IMR-90 (cell line): ENCODE data around the gene RAD51B. TPM values are rescaled to one million over a fixed set of nuclear protein-coding genes. Genes with fewer than 3 reads are reported as not detected.

Experiments used
- ATAC-seq: fragments of 200-7000 bp; cut with Tn5 transposase; 2 replicates; pipeline ENCODE4 v1.9.1; 2020; ENCODE audit warnings: low read depth, mild to moderate bottlenecking, moderate library complexity
- BruUV-seq: library from RNA; stranded (reverse); fragments of 400-500 nt; replicated peaks from 2 replicates; lab custom pipeline; 2021; lab: Mats Ljungman, UMichigan
- CTCF ChIA-PET: fragments of 300-600 bp; formaldehyde crosslinking; extraction: SDS; loops from one replicate; lab custom pipeline; 2021; ENCODE audit warnings: antibody characterized with exemption; lab: Yijun Ruan, JAX
- POLR2A ChIA-PET: fragments of 300-600 bp; sonication (Branson Sonifier 250); formaldehyde crosslinking; loops from one replicate; lab custom pipeline; 2022; ENCODE audit warnings: antibody characterized with exemption; ENCODE audit not compliant: unreplicated experiment; lab: Charles Lee
- DNase-seq: peaks from one replicate; pipeline ENCODE4 v3.0.0; 2013
- H2AFZ ChIP-seq: replicated peaks from 2 replicates; pipeline ENCODE3; 2013; ENCODE audit warnings: low read length, mild to moderate bottlenecking; ENCODE audit not compliant: poor library complexity
- H2AK5ac ChIP-seq: 2 replicates; pipeline ENCODE4 v1.6.1; 2013; ENCODE audit warnings: low read depth, low read length, inconsistent platforms
- H2AK9ac ChIP-seq: replicated peaks from 2 replicates; pipeline ENCODE3; 2013; ENCODE audit warnings: mild to moderate bottlenecking, low read depth, low read length, moderate library complexity; ENCODE audit not compliant: poor library complexity
- H2BK120ac ChIP-seq: 2 replicates; pipeline ENCODE4 v1.6.1; 2013; ENCODE audit warnings: low read depth, low read length, inconsistent platforms
- H2BK15ac ChIP-seq: 3 replicates; pipeline ENCODE4 v1.6.1; 2013; ENCODE audit warnings: low read depth, low read length, inconsistent platforms
- H2BK20ac ChIP-seq: 2 replicates; pipeline ENCODE4 v1.6.1; 2013; ENCODE audit warnings: low read depth, mild to moderate bottlenecking, inconsistent platforms, low read length, moderate library complexity
- H2BK5ac ChIP-seq: 2 replicates; pipeline ENCODE4 v1.6.1; 2013; ENCODE audit warnings: mild to moderate bottlenecking, low read depth, low read length, inconsistent platforms; ENCODE audit not compliant: poor library complexity, severe bottlenecking
- H3K14ac ChIP-seq: replicated peaks from 2 replicates; pipeline ENCODE4 v1.6.1; 2013; ENCODE audit warnings: low read depth, low read length, inconsistent platforms
- H3K18ac ChIP-seq: 2 replicates; pipeline ENCODE4 v1.6.1; 2013; ENCODE audit warnings: low read depth, low read length, control low read depth
- H3K23ac ChIP-seq: 2 replicates; pipeline ENCODE4 v1.6.1; 2013; ENCODE audit warnings: low read depth, low read length, inconsistent platforms
- H3K27ac ChIP-seq: 2 replicates; pipeline ENCODE4 v1.5.1; 2013; ENCODE audit warnings: mild to moderate bottlenecking, control low read depth, low read length; ENCODE audit not compliant: insufficient read depth
- H3K27me3 ChIP-seq: 2 replicates; pipeline ENCODE4 v1.6.1; 2013; ENCODE audit warnings: low read length; ENCODE audit not compliant: control insufficient read depth, insufficient read depth
- H3K36me3 ChIP-seq: 2 replicates; pipeline ENCODE4 v1.6.1; 2013; ENCODE audit warnings: low read length, mixed read lengths; ENCODE audit not compliant: control insufficient read depth, insufficient read depth
- H3K4ac ChIP-seq: 2 replicates; pipeline ENCODE4 v1.6.1; 2013; ENCODE audit warnings: low read depth, low read length, inconsistent platforms
- H3K4me1 ChIP-seq: 2 replicates; pipeline ENCODE4 v1.6.1; 2013; ENCODE audit warnings: low read length, mixed read lengths; ENCODE audit not compliant: control insufficient read depth, insufficient read depth
- H3K4me2 ChIP-seq: 2 replicates; pipeline ENCODE4 v1.6.1; 2013; ENCODE audit warnings: low read depth, mild to moderate bottlenecking, control low read depth, low read length, moderate library complexity
- H3K4me3 ChIP-seq: 2 replicates; pipeline ENCODE4 v1.5.1; 2013; ENCODE audit warnings: low read depth, mild to moderate bottlenecking, control low read depth, low read length, moderate library complexity; ENCODE audit not compliant: insufficient read depth
- H3K56ac ChIP-seq: 2 replicates; pipeline ENCODE4 v1.6.1; 2013; ENCODE audit warnings: low read length, inconsistent platforms; ENCODE audit not compliant: insufficient read depth; ENCODE audit errors: extremely low read depth
- H3K79me1 ChIP-seq, 2 experiments: 2 replicates each; pipeline ENCODE4 v1.6.1; 2013; ENCODE audit warnings: low read length in 2 of 2, inconsistent platforms in 1 of 2, low read depth in 1 of 2
- H3K9ac ChIP-seq: 2 replicates; pipeline ENCODE4 v1.6.1; 2013; ENCODE audit warnings: low read depth, low read length, control low read depth
- H3K9me1 ChIP-seq: 2 replicates; pipeline ENCODE4 v1.6.1; 2013; ENCODE audit warnings: low read length, inconsistent platforms; ENCODE audit not compliant: insufficient read depth
- H3K9me3 ChIP-seq: 2 replicates; pipeline ENCODE4 v1.6.1; 2013; ENCODE audit warnings: low read length; ENCODE audit not compliant: control insufficient read depth, insufficient read depth
- H4K20me1 ChIP-seq: 2 replicates; pipeline ENCODE4 v1.6.1; 2013; ENCODE audit warnings: low read length, inconsistent platforms; ENCODE audit not compliant: insufficient read depth
- H4K5ac ChIP-seq: 2 replicates; pipeline ENCODE4 v1.6.1; 2013; ENCODE audit warnings: mild to moderate bottlenecking, low read depth, low read length, control low read depth
- H4K8ac ChIP-seq, 2 experiments: 2 replicates each; pipeline ENCODE4 v1.6.1; 2013; ENCODE audit warnings: low read depth in 2 of 2, low read length in 2 of 2, control low read depth in 1 of 2, inconsistent platforms in 1 of 2
- H4K91ac ChIP-seq: 2 replicates; pipeline ENCODE4 v1.6.1; 2013; ENCODE audit warnings: low read depth, low read length, inconsistent platforms; ENCODE audit not compliant: insufficient read depth
- BHLHE40 ChIP-seq: fragments of 150-350 bp; IDR thresholded peaks from 2 replicates; pipeline ENCODE4 v1.6.1; 2016; ENCODE audit warnings: mild to moderate bottlenecking, low read depth, low read length
- CEBPB ChIP-seq: IDR thresholded peaks from 2 replicates; pipeline ENCODE4 v1.6.1; 2012; ENCODE audit warnings: low read depth, low read length, improper control_type of control experiment
- CTCF ChIP-seq: conservative IDR thresholded peaks from 2 replicates; pipeline ENCODE4 v1.5.1; 2012; ENCODE audit warnings: mild to moderate bottlenecking, low read depth, low read length, improper control_type of control experiment
- FOS ChIP-seq: fragments of 150-350 bp; IDR thresholded peaks from 2 replicates; pipeline ENCODE4 v1.6.1; 2016; ENCODE audit warnings: low read depth, low read length
- MAFK ChIP-seq: IDR thresholded peaks from 2 replicates; pipeline ENCODE4 v1.6.1; 2012; ENCODE audit warnings: low read depth, low read length, improper control_type of control experiment
- MAZ ChIP-seq: IDR thresholded peaks from 2 replicates; pipeline ENCODE4 v1.6.1; 2012; ENCODE audit warnings: low read depth, mild to moderate bottlenecking, low read length, improper control_type of control experiment, moderate library complexity, borderline replicate concordance
- MXI1 ChIP-seq: IDR thresholded peaks from 2 replicates; pipeline ENCODE4 v1.6.1; 2012; ENCODE audit warnings: low read depth, mild to moderate bottlenecking, low read length, moderate library complexity, borderline replicate concordance
- POLR2A ChIP-seq: IDR thresholded peaks from 2 replicates; pipeline ENCODE4 v1.6.1; 2012; ENCODE audit warnings: mild to moderate bottlenecking, low read depth, low read length
- RCOR1 ChIP-seq: IDR thresholded peaks from 2 replicates; pipeline ENCODE4 v1.6.1; 2012; ENCODE audit warnings: mild to moderate bottlenecking, low read length, improper control_type of control experiment; ENCODE audit not compliant: insufficient replicate concordance
- RFX5 ChIP-seq: IDR thresholded peaks from 2 replicates; pipeline ENCODE4 v1.8.0; 2012; ENCODE audit warnings: low read depth, mild to moderate bottlenecking, low read length, moderate library complexity
- USF2 ChIP-seq: fragments of 150-350 bp; IDR thresholded peaks from 2 replicates; pipeline ENCODE4 v1.6.1; 2017; ENCODE audit warnings: mild to moderate bottlenecking, antibody characterized with exemption, low read length, low read depth
- WGBS, 2 experiments: methylation state at CpG; one replicate each; pipeline versions ENCODE4 v1.1.5 to v1.1.7; 2013; ENCODE audit warnings: missing lambda C conversion rate in 2 of 2; ENCODE audit not compliant: insufficient read length in 1 of 2; ENCODE audit errors: extremely low coverage in 2 of 2; 5-methylcytosine and 5-hydroxymethylcytosine counted together
- dilution Hi-C: fragments of 300-500 bp; cut with HindIII; formaldehyde crosslinking; loops from one replicate; pipeline ENCODE4 v1.14.3; 2018; ENCODE audit warnings: low sequenced_read_pairs; ENCODE audit not compliant: unreplicated experiment
- in situ Hi-C: fragments of 300-500 bp; cut with MboI; formaldehyde crosslinking; loops from 3 replicates; pipeline ENCODE4 v1.14.3; 2019; ENCODE audit warnings: low sequenced_read_pairs, inconsistent platforms, mixed read lengths
- intact Hi-C: fragments of 100-400 bp; cut with micrococcal nuclease; formaldehyde crosslinking; loops from 2 replicates; pipeline ENCODE4 v1.10.0; 2022
- polyA plus RNA-seq, 3 experiments: library from polyadenylated mRNA; depleted of rRNA; stranded (reverse); fragments of >200 nt; gene quantifications; 2 replicates each; pipeline ENCODE4 v1.2.3, GENCODE V29; 2012; ENCODE audit warnings: low replicate concordance in 1 of 3
- total RNA-seq: library from RNA; depleted of rRNA; stranded (reverse); fragments of >200 nt; gene quantifications from 2 replicates; pipeline ENCODE4 v1.2.3, GENCODE V29; 2012
- TF ChIP-seq, protein P1 (sequence below): fragments of 150-350 bp; IDR thresholded peaks from 2 replicates; pipeline ENCODE4 v1.6.1; 2016; ENCODE audit warnings: low read depth, mild to moderate bottlenecking, low read length, moderate library complexity, borderline replicate concordance

The RAD51B gene
- total and polyA plus RNA-seq, 2 of the 4 experiments (the other 2 are of a cell fraction) = 5.1 to 18.8 TPM

DNA sequence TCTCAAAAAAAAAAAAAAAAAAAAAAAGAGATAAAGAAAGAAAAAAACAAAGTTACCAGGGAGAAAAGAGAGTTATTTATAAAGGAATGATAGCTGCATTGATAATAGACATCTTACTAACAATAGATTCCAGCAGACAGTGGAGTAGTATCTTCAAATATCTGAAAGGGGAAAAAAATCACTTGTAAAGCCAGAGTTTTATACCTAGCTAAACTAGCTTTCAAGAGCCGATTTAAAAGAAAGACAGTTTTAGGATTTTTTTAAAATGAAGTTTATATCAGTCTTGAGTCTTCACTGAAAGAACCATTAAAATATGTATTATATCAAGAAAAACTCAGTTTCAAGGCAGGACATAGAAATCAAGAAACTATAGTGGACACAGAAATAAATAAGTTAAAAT is 710.9 kb downstream of the RAD51B start:
- H4K5ac ChIP-seq = no peak overlapping the region
- H3K4me2 ChIP-seq = no peak overlapping the region
- no peak overlapping the region for H4K91ac ChIP-seq
- H3K18ac ChIP-seq = no peak overlapping the region
- H2BK15ac ChIP-seq = no peak overlapping the region
- no peaks in the 10 kb centered on the region for H3K36me3 ChIP-seq
- intact Hi-C loops (no loop called here), dilution Hi-C loops (no loop called here), in situ Hi-C loops (no loop called here)
- no peak overlapping the region for H2BK20ac ChIP-seq
- ChIA-PET POLR2A (interaction anchor here (0.6 kb wide), 1 partner anchor 145 kb away, joined by 4 read pairs; no protein-coding TSS in a partner anchor), CTCF (no interaction called here)
- no peaks in the 10 kb centered on the region for H3K79me1 ChIP-seq
- no peak overlapping the region for H2BK120ac ChIP-seq
- no peak overlapping the region for H2BK5ac ChIP-seq
- no peak overlapping the region for H3K56ac ChIP-seq
- H2AK9ac ChIP-seq = no peak overlapping the region
- H4K20me1 ChIP-seq = no peaks in the 10 kb centered on the region
- H3K4me3 ChIP-seq = no peak overlapping the region
- WGBS, 2 experiments = no CpG with 5 or more reads among the region's 1 CpG
- H2AFZ ChIP-seq = no peak overlapping the region
- no peak overlapping the region for H3K23ac ChIP-seq
- DNase-seq (no peak), ATAC-seq (no peak)
- peaks cover 3% of the 10 kb centered on the region; the same call in 1 of the 2 replicates for H3K9me1 ChIP-seq
- no TSS peak for BruUV-seq
- H4K8ac ChIP-seq = no peak overlapping the region
- no peak overlapping the region for H3K4ac ChIP-seq
- H3K4me1 ChIP-seq = peaks cover 8% of the 10 kb centered on the region
- no peak overlapping the region for H3K14ac ChIP-seq
- no peak for TF ChIP-seq BHLHE40
- no peak for TF ChIP-seq FOS
- TF ChIP-seq POLR2A = no peak
- TF ChIP-seq, protein P1, sequence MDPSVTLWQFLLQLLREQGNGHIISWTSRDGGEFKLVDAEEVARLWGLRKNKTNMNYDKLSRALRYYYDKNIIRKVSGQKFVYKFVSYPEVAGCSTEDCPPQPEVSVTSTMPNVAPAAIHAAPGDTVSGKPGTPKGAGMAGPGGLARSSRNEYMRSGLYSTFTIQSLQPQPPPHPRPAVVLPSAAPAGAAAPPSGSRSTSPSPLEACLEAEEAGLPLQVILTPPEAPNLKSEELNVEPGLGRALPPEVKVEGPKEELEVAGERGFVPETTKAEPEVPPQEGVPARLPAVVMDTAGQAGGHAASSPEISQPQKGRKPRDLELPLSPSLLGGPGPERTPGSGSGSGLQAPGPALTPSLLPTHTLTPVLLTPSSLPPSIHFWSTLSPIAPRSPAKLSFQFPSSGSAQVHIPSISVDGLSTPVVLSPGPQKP = no peak
- TF ChIP-seq RFX5 = no peak
- TF ChIP-seq RCOR1 = no peak
- TF ChIP-seq MAFK = no peak
- no peak for TF ChIP-seq MXI1
- TF ChIP-seq USF2 = no peak
- TF ChIP-seq MAZ = no peak
- no peak for TF ChIP-seq CTCF
- no peak for TF ChIP-seq CEBPB
- no peaks in the 10 kb centered on the region for H3K27me3 ChIP-seq
- no peak overlapping the region for H3K9ac ChIP-seq
- peaks cover 5% of the 10 kb centered on the region for H3K9me3 ChIP-seq
- H3K27ac ChIP-seq = no peak overlapping the region
- H2AK5ac ChIP-seq = no peak overlapping the region
